GM12865 (cell line): ENCODE results near the gene IER2.
"Not testable (repeated sequence)": the region's sequence is repeated elsewhere in the genome, so short reads cannot be mapped to it uniquely, and the experiment has no call there.

Experiments used
- DNase-seq: peaks from one replicate; pipeline ENCODE4 v3.0.0; 2010; ENCODE audit warnings: low read depth
- H3K4me3 ChIP-seq: 2 replicates; pipeline ENCODE4 v1.5.1; 2011; ENCODE audit warnings: mild to moderate bottlenecking, low read depth, low read length, control low read depth
- TF ChIP-seq, protein P1 (sequence below): IDR thresholded peaks from 2 replicates; pipeline ENCODE4 v1.5.1; 2011; ENCODE audit warnings: low read length, control low read depth, low read depth, inconsistent platforms; ENCODE audit not compliant: insufficient read depth; ENCODE audit errors: missing control alignments

Gene IER2

DNA sequence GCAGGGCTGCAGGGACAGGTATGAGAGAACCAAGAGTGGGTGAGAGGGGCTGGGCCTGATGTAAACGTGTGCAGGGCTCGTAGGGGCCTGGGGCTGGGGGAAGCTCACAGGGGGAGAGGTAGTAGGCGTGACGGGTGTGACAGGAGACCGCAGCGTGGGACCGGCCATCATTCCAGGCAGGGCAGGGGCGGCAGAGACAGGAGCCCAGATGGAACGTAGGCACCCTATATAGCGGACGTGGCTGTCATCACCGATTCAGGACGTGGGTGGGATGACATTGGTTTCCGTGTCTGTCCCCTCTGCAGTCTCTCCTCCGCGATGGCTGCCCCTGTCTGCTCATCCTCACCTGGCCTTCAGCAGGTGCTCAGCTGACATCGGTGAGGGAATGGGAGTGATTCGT is 48.4 kb downstream of the IER2 start:
- DNase-seq, result no peak
- TF ChIP-seq, protein P1, sequence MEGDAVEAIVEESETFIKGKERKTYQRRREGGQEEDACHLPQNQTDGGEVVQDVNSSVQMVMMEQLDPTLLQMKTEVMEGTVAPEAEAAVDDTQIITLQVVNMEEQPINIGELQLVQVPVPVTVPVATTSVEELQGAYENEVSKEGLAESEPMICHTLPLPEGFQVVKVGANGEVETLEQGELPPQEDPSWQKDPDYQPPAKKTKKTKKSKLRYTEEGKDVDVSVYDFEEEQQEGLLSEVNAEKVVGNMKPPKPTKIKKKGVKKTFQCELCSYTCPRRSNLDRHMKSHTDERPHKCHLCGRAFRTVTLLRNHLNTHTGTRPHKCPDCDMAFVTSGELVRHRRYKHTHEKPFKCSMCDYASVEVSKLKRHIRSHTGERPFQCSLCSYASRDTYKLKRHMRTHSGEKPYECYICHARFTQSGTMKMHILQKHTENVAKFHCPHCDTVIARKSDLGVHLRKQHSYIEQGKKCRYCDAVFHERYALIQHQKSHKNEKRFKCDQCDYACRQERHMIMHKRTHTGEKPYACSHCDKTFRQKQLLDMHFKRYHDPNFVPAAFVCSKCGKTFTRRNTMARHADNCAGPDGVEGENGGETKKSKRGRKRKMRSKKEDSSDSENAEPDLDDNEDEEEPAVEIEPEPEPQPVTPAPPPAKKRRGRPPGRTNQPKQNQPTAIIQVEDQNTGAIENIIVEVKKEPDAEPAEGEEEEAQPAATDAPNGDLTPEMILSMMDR, result no peak
- H3K4me3 ChIP-seq, result no peak overlapping the region

DNA sequence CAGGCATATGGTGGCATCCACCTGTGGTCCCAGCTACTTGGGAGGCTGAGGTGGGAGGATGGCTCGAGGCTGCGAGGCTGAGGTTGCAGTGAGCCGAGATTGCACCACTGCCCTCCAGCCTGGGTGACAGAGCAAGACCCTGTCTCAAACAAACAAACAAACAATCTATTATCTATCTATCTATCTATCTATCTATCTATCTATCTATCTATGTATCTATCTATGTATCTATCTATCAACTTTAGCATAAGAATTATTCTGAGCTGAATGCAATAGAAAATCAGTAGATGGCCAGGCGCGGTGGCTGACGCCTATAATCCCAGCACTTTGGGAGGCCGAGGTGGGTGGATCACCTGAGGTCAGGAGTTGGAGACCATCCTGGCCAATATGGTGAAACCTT is 51.9 kb downstream of the IER2 start:
- not testable (repeated sequence) for DNase-seq

More for the DNA sequence above, 51.9 kb downstream of the IER2 start:
- not testable (repeated sequence) for H3K4me3 ChIP-seq
